Measurements from ENCODE around the gene CEP112.
A peak's percentile ranks its signal among the peaks of the same experiment; 100 is the strongest.
"Not testable (repeated sequence)": the region's sequence is repeated elsewhere in the genome, so short reads cannot be mapped to it uniquely, and the experiment has no call there.

Gene CEP112

DNA sequence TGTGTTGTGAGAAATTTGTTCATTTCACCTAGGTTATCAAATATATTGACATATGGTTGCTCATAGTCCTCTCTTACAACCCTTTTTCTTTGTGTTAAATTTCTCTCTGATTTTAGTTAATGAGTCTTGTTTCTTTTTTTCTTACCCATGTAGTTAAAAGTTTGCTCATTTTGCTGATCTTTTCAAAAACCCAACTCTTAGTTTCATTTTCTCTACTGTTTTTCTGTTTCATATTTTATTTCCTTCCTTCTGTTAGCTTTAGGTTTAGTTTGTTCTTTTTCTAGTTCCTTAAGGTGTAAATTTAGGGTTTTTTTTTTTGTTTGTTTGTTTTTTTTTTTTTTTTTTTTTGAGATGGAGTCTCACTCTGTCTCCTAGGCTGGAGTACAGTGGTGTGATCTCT lies 42.4 kb downstream of the CEP112 start:
- no peak for FAIRE-seq

DNA sequence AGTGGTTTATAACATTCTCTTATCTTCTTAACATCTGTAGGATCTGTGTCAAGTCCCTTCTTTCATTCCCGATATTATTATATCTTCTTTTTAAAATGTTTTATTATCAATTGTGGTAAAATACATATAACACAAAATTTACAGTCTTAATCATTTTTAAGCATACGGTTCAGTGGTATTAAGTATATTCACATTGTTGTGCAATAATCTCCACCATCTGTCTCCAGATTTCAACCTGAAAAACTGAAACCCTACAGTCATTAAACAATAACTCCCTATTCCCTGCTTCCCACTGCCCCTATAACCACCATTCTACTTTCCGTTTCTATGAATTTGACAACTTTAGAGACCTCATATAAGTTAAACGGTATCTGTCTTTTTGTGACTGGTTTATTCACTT lies 45.5 kb downstream of the CEP112 start:
- FAIRE-seq, result no peak

DNA sequence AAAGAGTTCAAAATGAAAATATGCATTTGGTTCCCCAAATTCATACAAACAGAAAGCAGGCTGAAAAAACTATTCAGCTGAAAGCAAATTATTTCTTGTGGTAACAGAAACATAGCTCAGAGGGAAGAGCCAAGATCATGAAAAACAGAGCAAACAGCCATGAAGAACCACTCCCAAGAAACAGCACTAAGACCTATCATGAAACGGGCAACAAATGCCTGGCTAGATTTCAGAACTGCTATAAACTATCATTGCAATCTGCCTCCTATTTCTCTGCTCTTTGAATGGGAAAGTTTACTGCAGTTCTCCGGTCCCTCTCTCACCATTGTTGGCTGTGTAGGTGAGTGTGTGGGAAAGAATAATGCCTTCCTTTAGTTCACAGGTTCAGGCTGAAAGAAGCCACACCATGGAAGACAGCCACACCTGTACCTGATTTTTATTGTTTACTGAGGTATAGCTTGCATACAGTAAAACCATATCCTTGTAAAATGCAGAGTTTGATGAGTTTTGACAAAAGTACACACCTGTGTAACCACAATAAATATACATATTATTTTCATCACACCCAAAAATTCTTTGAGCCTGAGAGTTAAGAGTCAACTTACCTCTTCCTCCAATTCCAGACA lies 48.2 kb downstream of the CEP112 start:
- FAIRE-seq, result no peak

DNA sequence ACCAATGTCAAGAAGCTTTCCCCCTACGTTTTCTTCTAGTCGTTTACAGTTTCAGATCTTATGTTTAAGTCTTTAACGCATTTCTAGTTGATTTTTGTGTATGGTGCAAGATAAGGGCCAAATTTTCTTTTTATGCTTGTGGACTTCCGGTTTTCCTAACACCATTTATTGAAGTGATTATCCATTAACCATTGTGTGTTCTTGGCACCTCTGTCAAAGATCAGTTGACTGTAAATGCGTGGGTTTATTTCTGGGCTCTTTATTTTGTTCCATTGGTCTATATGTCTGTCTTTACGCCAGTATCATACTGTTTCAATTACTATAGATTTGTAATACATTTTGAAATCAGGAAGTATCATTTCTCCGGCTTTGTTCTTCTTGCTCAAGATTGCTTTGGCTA lies 49.5 kb downstream of the CEP112 start:
- FAIRE-seq, result no peak

DNA sequence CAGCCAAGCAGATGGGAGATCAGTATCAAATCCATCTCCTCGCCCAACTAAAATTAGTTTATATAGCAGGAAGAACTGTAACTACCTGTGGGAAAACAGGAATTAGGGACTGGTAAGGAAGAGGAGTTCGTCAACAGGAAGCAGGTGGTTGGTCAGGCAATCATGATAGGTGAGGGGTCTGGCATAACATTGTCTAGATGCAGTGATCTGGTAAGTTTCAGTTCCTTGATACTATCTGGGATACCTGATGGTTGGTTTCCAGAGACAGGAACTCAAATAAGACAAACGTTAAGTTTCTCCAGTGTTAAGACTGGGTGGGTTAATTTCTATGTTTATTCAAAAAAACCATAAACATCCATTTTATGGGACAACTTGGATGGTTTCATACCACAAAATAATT lies 53.8 kb downstream of the CEP112 start:
- FAIRE-seq, result no peak

DNA sequence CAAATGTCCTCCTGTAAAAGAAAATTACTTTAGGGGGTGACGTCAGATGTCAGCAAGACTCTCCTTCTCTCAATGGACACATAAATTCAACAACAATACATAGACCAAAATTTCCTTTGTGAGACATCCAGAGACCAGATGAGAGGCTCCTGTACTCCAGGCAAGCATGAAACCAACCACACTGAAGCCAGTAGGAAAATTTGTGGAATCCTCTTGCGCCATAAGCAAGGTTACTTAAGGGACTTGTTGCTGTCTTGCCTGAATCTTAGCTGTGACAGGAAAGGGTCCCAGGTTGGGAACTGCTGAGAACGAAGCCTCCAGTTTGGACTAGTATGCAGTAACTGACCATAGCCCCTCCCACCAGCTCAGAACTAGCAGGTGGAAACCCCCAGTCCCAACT lies 56.0 kb downstream of the CEP112 start:
- no peak for FAIRE-seq

DNA sequence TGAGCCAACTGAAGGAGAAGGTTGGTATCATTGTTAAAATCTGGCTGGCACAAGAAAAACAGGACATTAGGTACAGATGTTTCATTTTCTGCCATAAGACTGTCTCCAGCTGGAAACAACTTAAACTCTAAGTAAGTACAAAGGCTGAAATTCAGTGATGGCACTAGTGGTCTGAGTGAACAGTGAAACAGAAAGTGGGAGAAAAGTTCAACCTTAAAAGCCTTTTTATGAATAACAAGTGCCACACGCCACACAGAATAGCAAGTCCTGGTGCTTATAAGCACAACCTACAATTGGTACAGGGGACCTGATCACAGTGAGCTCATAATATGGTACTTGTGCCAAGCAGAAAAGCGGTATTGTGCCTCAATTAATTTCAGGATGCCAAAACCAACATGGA lies 56.7 kb downstream of the CEP112 start:
- no peak for FAIRE-seq

DNA sequence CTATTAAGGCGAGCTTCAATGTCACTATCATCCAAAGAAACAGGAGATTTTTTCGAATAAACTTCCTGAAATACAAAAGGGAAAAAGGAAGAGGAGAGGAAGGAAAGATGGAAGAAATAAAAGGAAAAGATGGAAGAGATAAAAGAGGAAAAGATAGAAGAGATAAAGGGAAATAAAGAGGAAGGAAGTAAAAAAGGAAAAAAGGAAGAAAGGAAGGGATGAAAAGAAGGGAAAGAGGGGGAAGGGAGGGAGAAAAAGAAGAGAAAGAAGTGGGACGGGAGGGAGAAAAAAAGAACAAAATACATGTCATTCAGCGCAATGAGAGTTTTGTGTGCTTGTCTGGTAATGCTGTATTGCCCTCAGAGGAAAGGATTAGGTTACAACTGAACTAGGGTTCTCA lies 62.2 kb downstream of the CEP112 start:
- FAIRE-seq, result no peak

DNA sequence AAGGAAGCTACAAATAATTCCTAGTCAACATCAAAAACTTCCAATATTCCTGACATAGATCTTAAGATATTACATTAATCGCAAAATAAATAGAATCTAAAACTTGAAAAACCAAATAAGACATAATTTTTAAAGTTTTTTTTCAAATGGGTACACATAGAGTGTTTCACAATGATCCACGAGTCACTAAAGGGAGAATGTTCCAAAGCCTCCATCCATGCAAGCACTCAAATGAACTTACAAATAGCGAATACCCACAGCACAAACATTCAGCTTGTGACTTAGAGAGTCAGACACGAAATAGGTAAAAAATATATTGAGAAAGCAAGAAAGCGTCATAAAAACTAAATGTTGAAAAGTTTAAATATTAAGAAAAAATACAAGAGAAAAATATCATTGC lies 65.7 kb downstream of the CEP112 start:
- peak; percentile 68 for FAIRE-seq

DNA sequence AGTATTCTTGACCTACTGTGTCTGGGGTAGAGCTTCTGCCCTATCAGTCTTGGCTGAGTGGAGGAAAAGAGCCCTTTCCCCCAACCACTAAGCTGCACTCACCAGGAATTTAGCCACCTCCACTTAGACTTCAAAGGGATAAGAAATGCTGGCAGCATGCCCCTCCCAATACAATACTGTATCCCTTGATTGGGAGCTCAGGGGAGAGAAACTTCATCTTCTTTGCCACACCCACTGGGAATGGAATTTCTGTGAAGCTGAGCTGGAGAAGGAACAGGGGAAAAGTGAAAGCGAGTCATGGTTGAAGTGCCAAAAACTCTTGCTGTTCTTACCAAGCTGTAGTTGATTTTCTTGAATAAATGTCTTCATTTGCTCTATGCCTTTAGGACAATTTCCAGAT lies 68.8 kb downstream of the CEP112 start:
- no peak for FAIRE-seq

DNA sequence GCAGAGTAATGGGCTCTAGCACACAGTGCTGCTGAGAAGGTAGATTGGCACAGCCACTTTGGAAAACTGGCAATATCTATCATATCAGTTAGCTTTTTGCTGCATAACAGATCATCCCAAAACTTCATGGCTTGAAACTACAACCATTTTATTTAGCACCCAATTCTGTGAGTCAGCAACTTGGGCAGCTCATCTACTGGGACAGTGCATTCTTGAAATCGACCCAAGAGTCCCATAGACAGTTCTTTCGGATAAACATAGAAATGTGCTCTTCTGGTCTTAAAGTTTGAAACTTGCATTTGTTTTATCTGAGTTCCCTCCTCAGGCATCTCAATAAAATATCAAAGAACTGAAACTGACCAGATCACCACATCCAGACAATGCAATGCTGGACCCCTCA lies 76.7 kb downstream of the CEP112 start:
- FAIRE-seq, result no peak

DNA sequence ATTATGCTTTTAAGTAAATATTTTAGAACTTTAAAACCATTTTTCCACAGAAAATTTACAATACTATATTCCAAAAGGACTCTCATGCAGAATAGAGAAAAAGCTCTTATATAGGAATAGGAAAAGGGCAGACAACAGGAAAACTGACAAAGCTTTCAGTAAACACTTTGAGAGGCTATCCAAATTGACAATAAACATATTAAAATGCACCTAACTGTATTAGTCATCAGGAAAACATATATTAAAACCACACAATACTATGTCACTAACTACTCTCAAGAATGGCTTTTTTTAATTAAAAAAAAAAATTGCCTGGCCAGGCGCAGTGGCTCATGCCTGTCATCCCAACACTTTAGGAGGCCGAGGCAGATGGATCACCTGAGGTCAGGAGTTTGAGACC lies 77.3 kb downstream of the CEP112 start:
- FAIRE-seq, result no peak

DNA sequence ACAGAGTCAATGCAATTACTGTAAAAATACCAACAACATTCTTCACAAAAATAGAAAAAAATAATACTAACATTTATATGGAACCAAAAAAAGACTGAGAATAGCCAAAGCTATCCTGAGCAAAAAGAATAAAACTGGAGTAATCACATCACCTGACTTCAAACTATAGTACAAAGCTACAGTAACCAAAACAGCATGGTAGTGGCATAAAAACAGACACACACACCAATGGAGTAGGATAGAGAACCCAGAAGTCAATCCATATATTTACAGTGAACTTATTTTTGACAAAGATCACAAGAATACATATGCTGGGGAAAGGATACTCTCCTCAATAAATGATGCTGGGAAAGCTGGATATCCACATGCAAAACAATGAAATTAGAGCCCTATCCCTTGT lies 84.2 kb downstream of the CEP112 start:
- no peak for FAIRE-seq

DNA sequence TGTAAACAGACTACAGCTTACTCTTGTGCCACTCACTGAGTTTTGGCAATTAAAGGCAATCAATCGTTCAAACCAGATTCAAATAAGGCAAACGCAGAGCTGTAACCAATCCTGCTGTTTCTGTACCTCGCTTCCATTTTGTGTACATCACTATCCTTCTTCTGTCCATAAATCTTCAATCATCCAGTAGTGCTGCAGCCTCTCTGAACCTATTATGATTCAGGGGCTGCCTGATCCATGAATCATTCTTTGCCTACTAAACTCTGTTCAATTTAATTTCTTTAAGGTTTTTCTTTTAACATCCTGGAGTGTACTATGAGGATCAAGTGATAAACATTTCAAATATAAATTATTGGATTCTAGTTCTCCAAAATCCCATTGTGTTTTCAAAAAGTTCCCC lies 93.9 kb downstream of the CEP112 start:
- FAIRE-seq, result no peak

DNA sequence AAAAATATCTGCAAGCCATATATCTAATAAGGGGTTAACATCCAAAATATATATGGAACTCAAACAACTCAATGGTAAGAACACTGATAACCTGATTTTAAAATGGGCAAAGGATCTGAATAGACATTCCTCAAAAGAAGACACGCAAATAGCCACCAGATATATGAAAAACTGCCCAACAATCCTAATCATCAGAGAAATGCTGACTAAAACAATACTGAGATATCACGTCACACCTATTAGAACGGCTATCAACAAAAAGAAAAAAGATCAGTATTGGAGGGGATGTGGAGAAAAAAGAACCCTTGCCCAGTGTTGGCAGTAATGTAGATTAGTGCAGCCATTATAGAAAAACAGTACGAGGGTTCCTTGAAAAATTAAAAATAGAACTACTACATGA lies 97.2 kb downstream of the CEP112 start:
- FAIRE-seq, result no peak

DNA sequence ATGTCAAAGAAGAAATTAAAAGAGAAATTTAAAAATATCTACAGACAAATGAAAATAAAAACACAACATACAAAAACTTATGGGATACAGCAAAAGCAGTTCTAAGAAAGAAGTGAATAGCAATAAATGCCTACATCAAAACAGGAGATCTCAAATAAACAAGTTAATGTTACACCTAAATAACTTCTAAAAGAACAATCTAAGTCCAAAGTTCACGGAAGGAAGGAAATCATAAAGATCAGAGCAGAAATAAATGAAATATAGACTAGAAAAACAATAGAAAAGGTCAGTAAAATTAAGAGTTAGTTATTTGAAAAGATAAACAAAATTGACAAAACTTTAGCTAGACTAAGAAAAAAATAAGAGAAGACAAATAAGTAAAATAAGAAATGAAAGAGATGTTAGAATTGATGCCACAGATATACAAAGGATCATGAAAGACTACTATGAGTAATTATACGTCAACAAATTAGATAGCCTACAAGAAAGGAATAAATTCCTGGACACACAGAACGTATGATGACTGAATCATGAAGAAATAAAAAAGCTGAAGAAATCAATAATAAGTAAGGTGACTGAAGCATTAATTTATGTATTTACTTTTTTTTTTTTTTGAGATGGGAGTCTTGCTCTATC lies 100.4 kb downstream of the CEP112 start:
- FAIRE-seq, result peak; percentile 60

DNA sequence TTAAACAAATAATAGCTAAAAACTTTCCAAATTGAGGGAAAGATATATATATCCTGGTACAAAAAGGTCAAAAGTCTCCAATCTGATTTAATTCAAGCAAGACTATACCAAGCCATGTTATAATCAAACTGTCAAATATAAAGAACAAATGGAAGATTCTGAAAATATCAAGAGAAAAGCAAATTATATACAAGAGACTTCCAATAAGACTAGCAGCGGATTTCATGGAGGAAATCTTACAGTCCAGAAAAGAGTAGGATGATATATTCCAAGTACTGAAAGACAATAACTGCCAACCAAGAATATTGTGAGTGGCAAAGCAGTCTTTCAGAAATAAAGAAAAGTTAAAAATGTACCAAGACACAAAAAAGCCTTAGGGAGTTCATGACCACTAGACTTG lies 102.2 kb downstream of the CEP112 start:
- FAIRE-seq, result no peak

DNA sequence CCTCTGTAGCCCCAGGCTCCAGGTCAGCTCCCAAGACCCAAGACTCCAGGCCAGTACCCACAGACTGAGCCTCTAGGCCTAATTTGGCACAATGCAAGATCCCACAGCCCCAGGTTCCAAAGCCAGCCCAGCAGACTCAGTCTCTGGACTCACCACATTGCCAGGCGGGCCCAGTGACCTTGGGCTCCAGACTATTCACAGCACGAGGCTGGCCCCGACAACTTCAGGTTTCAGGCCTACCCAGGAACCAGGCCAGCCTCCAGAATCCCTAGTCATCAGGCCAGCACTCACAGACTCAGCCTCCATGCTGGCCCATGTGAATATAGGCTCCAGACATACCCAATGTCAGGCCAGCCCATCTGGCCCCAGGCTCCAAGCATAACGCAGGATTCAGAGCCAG lies 103.8 kb downstream of the CEP112 start:
- no peak for FAIRE-seq

DNA sequence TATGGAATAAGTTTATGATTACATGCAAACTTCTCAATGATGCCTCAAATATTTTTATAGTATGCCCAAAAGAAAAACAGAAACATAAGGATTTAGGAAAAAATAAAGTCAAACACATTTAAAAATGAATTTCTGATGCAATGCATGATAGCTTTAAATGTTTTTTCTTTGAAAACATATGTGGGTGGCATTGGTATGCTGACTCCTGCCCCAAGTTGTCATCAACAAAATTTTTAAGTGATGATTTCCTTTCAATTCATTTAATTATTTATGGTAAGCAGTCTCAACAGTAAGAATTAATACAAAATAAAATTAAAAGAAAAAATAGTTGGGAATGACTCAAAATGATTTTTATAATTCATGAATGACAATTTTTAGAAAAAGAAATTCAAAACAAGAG lies 104.9 kb downstream of the CEP112 start:
- FAIRE-seq, result peak; percentile 55

DNA sequence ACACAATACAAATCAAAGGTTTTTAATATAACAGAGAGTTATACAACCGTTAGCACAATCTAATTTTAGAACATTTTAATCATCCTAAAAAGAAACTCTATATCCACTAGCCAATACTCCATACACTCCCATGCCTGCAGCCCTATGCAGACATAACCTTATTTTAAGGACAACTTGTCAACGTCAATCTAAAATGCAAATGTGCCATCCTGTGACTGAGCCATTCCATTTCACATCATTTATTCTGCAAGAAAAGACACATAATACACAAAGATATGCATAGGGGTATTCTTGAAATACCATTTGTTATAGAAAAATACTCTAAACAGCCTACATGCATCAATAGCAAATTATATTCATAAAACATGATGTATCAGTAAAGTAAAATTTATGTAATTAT lies 106.7 kb downstream of the CEP112 start:
- FAIRE-seq, result no peak

DNA sequence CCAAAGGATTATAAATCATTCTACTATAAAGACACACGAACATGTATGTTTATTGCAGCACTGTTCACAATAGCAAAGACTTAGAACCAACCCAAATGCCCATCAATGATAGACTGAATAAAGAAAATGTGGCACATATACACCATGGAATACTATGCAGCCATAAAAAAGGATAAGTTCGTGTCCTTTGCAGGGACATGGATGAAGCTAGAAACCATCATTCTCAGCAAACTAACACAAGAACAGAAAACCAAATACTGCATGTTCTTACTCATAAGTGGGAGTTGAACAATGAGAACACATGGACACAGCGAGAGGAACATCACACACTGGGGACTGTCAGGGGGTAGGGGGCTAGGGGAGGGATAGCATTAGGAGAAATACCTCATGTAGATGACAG lies 111.3 kb downstream of the CEP112 start:
- not testable (repeated sequence) for FAIRE-seq

DNA sequence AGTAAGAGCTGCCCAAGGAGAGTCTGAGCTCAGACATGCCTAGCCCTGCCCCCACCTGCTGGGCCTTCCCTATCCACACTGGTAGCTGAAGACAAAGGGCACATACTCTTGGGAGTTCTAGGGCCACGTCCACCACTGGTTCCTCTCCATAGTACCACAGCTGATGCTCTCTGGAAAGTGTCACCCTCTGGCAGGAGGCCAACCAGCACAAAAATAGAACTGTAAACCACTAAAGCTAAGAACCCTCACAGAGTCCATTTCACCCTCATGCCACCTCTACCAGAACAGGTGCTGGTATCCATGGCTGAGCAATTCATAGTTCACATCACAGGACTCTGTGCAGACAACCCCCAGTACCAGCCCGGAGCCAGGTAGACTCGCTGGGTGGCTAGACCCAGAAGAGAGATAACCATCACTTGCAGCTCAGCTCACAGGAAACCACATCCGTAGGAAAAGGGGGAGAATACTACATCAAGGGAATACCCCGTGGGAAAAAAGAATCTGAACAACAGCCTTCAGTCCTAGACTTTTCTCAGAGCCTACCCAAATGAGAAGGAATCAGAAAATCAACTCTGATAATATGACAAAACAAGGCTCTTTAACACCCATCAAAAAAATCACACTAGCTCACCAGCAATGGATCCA lies 115.3 kb downstream of the CEP112 start:
- no peak for FAIRE-seq

DNA sequence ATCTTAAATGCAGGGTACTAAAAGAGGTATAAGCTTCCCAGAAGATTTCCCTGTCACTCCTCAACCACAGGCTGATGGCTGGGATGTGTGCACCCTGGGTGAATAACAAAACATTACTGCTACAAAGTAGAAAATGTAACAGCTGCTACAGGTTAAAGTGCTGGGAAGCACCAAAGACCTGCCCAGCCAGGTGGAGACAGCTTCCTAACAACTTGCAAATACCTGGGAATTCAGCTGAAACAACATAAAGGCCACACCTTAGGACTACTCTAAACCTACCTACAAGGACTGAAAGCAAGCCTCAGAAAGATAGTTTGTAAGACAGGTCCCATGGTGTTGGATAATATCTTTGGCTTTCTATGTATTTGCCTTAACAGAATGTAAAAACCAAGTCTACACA lies 118.5 kb downstream of the CEP112 start:
- FAIRE-seq, result no peak

DNA sequence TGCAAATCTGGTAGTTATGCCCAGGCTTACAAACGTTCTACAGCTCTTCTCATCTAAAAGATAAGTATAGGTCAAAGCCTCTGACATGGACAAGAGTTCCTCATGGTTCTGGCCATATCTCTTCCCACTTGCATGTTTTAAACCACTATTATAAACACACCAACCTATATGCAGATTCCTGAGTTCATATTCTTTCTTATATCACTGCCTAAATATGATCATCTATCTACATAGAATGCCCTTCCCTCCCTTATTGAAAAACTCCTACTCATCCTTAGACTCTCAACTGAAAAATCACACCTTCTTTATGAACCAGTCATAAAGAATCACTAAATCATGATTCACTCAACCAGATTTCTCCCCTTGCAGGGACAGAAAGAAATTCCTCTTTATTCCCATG lies 128.2 kb downstream of the CEP112 start:
- FAIRE-seq, result no peak

DNA sequence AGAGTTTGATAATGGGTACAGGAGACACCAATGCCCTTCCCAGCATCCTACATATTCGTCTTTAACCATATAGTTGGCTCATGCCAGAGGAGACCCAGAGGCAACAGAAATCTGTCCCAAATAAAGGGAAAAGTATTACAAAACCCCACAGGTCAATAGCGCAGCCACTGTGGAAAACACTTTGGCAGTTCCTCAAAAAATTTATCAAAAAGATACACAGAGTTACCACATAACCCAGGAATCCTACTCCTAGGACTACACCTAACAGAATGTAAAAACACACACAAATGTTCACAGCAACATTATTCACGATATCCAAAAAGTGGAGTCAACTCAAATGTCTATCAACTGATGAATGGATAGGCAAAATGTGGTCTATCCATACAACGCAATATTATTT lies 135.8 kb downstream of the CEP112 start:
- FAIRE-seq, result no peak
